Activated CD8-positive, alpha-beta memory T cell treated with anti-CD3 and anti-CD28 coated beads for 48 hours (primary cell): ENCODE results near the gene PABPN1.

Source experiments
- DNase-seq, 3 experiments: peaks; one replicate each; pipeline ENCODE4 v3.0.0-alpha.2; 2020; ENCODE audit warnings: low read depth in 2 of 3, low spot score in 2 of 3

Gene PABPN1

GRCh38 chr14:23358042-23358441, 36.8 kb downstream of the PABPN1 start:
- no peak for DNase-seq

GRCh38 chr14:23358553-23359166, 37.4 kb downstream of the PABPN1 start:
- no peak for DNase-seq

- no peak for DNase-seq
Observed at GRCh38 chr14:23359167-23359626, 37.9 kb downstream of the PABPN1 start.

- no peak for DNase-seq
Observed at GRCh38 chr14:23359722-23360447, 38.6 kb downstream of the PABPN1 start.

- DNase-seq: no peak
Observed at GRCh38 chr14:23360496-23360895, 39.2 kb downstream of the PABPN1 start.

GRCh38 chr14:23361320-23361719, 40.1 kb downstream of the PABPN1 start:
- DNase-seq: no peak

- DNase-seq: no peak
Observed at GRCh38 chr14:23361763-23362162, 40.5 kb downstream of the PABPN1 start.

GRCh38 chr14:23362200-23362599, 40.9 kb downstream of the PABPN1 start:
- no peak for DNase-seq

- no peak for DNase-seq
Observed at GRCh38 chr14:23364164-23365035, 43.1 kb downstream of the PABPN1 start.

GRCh38 chr14:23365036-23365731, 43.9 kb downstream of the PABPN1 start, which contains the start of gene EFS:
Gene EFS, minus strand, starts transcription at chr14:23365172. Its CDS starts 147 bp downstream, at chr14:23365025.
- DNase-seq: no peak

- DNase-seq: no peak
Observed at GRCh38 chr14:23365732-23366425, 44.6 kb downstream of the PABPN1 start.

- no peak for DNase-seq
Observed at GRCh38 chr14:23366426-23366921, 45.2 kb downstream of the PABPN1 start.

GRCh38 chr14:23370221-23370620, 49.0 kb downstream of the PABPN1 start:
- no peak for DNase-seq

GRCh38 chr14:23371865-23372264, 50.6 kb downstream of the PABPN1 start:
- no peak for DNase-seq

GRCh38 chr14:23372509-23372908, 51.3 kb downstream of the PABPN1 start, which contains the start of gene IL25:
Gene IL25, plus strand, starts transcription at chr14:23372809.
- DNase-seq: no peak

GRCh38 chr14:23373041-23373440, 51.8 kb downstream of the PABPN1 start:
- DNase-seq: no peak
